ENCODE data around the gene GPR160.

DNA sequence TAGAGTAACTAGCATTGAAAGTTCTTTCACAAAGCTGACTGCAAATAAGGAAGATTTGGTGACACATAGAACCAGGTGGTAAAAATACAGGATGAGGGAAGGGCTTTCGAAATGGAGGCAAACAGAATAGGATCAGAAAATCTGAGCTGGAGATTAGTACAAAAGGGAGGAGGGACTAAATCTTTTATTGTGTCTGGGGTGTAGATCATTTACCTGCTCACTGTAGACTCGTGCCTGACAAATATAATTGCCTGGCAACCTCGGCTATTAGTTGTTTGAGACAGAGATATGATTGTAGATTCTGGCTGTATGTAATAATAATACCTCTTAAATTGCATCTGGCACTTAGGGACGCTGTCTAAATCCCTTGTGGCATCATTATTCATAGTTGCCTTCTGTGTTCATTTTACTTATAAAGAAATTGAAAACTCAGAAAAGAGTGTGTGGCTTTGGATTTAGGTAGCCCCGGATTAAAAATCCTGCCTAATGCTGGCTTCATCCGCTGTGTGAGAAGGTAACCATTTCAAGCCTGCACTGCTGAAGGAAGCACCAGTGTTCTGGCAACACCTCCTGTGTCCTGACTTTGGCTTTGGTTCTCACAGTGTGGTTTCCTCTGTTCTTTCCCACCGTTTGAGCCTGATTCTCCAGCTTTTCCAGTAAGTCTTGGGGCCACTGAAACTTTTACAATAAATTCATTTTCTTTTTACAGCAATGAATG lies 25.0 kb upstream of the GPR160 start:
- TF ChIP-seq, protein P1, sequence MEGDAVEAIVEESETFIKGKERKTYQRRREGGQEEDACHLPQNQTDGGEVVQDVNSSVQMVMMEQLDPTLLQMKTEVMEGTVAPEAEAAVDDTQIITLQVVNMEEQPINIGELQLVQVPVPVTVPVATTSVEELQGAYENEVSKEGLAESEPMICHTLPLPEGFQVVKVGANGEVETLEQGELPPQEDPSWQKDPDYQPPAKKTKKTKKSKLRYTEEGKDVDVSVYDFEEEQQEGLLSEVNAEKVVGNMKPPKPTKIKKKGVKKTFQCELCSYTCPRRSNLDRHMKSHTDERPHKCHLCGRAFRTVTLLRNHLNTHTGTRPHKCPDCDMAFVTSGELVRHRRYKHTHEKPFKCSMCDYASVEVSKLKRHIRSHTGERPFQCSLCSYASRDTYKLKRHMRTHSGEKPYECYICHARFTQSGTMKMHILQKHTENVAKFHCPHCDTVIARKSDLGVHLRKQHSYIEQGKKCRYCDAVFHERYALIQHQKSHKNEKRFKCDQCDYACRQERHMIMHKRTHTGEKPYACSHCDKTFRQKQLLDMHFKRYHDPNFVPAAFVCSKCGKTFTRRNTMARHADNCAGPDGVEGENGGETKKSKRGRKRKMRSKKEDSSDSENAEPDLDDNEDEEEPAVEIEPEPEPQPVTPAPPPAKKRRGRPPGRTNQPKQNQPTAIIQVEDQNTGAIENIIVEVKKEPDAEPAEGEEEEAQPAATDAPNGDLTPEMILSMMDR (conservative IDR thresholded peaks at IDR 0.05; ENCODE audit: low read depth, low read length) = no peak
- TF ChIP-seq EZH2phosphoT487 (IDR thresholded peaks at IDR 0.05; ENCODE audit: borderline replicate concordance, low read length) (no peak), EZH2 (IDR thresholded peaks at IDR 0.05; ENCODE audit: low read length, unreplicated experiment) (no peak)

Measured in PC-3 (cell line).